CD14-positive monocyte (primary cell): ENCODE measurements around the gene CD46. TPM values are rescaled to one million over a fixed set of nuclear protein-coding genes. Genes with fewer than 3 reads are reported as not detected.

Experiments
- DNase-seq, 3 donors: peaks; one replicate each; pipeline ENCODE4 v3.0.0-alpha.2; 2011 to 2022
- H2AFZ ChIP-seq: 2 replicates; pipeline ENCODE4 v1.6.0; 2012; ENCODE audit warnings: mild to moderate bottlenecking, low read depth, low read length, inconsistent platforms; ENCODE audit not compliant: insufficient read depth, poor library complexity, severe bottlenecking
- H3K27ac ChIP-seq, 2 donors: 1 replicate in 1 of 2; 2 replicates in 1 of 2; pipeline ENCODE4 v1.5.1; 2012 to 2013; ENCODE audit warnings: low read length in 2 of 2, control low read depth in 1 of 2, inconsistent platforms in 1 of 2, low read depth in 1 of 2, mild to moderate bottlenecking in 1 of 2
- H3K27me3 ChIP-seq, 2 donors: one replicate each; pipeline versions ENCODE4 v1.6.0 to v1.6.1; 2011 to 2013; ENCODE audit warnings: low read length in 2 of 2; ENCODE audit not compliant: control insufficient read depth in 2 of 2, insufficient read depth in 2 of 2
- H3K36me3 ChIP-seq, 2 donors: replicated peaks in 1 of 2; 1 replicate in 1 of 2; 2 replicates in 1 of 2; pipeline versions ENCODE4 v1.5.1 to v1.6.1; 2012 to 2013; ENCODE audit warnings: low read length in 2 of 2, control low read depth in 1 of 2, inconsistent platforms in 1 of 2, mild to moderate bottlenecking in 1 of 2; ENCODE audit not compliant: insufficient read depth in 2 of 2, control insufficient read depth in 1 of 2
- H3K4me1 ChIP-seq, 2 donors: 1 replicate in 1 of 2; 2 replicates in 1 of 2; pipeline versions ENCODE4 v1.5.1 to v1.6.1; 2012 to 2013; ENCODE audit warnings: low read length in 2 of 2, control low read depth in 1 of 2, inconsistent platforms in 1 of 2, mild to moderate bottlenecking in 1 of 2, moderate library complexity in 1 of 2; ENCODE audit not compliant: insufficient read depth in 2 of 2, control insufficient read depth in 1 of 2
- H3K4me2 ChIP-seq: replicated peaks from 2 replicates; pipeline ENCODE3; 2012; ENCODE audit warnings: low read length, moderate library complexity, mild to moderate bottlenecking; ENCODE audit not compliant: poor library complexity, severe bottlenecking; ENCODE audit errors: extremely low read depth
- H3K4me3 ChIP-seq, 3 experiments: fragments of 200-600 bp in 1 of 3; sonication (generic) in 1 of 3; replicated peaks in 1 of 3; 1 replicate in 2 of 3; 2 replicates in 1 of 3; pipeline ENCODE4 v1.5.1; 2011 to 2013; ENCODE audit warnings: low read length in 3 of 3, mild to moderate bottlenecking in 3 of 3, control low read depth in 2 of 3, low read depth in 2 of 3, inconsistent platforms in 1 of 3, moderate library complexity in 1 of 3
- H3K79me2 ChIP-seq: 2 replicates; pipeline ENCODE4 v1.6.0; 2012; ENCODE audit warnings: mild to moderate bottlenecking, control low read depth, inconsistent platforms, low read length, moderate library complexity; ENCODE audit not compliant: insufficient read depth
- H3K9ac ChIP-seq: 2 replicates; pipeline ENCODE4 v1.6.0; 2017; ENCODE audit warnings: low read length, mild to moderate bottlenecking; ENCODE audit not compliant: insufficient read depth, poor library complexity, severe bottlenecking
- H3K9me3 ChIP-seq, 2 donors: replicated peaks in 1 of 2; 1 replicate in 1 of 2; 2 replicates in 1 of 2; pipeline versions ENCODE4 v1.5.1 to v1.6.1; 2012 to 2013; ENCODE audit warnings: low read length in 2 of 2, control low read depth in 1 of 2; ENCODE audit not compliant: control insufficient read depth in 1 of 2, insufficient read depth in 1 of 2
- H4K20me1 ChIP-seq: 2 replicates; pipeline ENCODE4 v1.6.0; 2012; ENCODE audit warnings: mild to moderate bottlenecking, low read length, control low read depth, moderate library complexity; ENCODE audit not compliant: insufficient read depth
- H3K27ac Mint-ChIP-seq, 7 donors: one replicate each; pipeline ENCODE4 v1.8.0; 2020; ENCODE audit warnings: mild to moderate bottlenecking in 7 of 7, mixed read lengths in 7 of 7, moderate library complexity in 6 of 7, inconsistent platforms in 2 of 7
- H3K27me3 Mint-ChIP-seq, 3 donors: one replicate each; pipeline ENCODE4 v1.8.0; 2021 to 2022; ENCODE audit warnings: low read depth in 3 of 3, mild to moderate bottlenecking in 3 of 3, mixed read lengths in 3 of 3, moderate library complexity in 3 of 3, inconsistent platforms in 1 of 3
- H3K36me3 Mint-ChIP-seq, 2 donors: one replicate each; pipeline ENCODE4 v1.8.0; 2020; ENCODE audit warnings: mixed read lengths in 2 of 2, inconsistent platforms in 1 of 2, mild to moderate bottlenecking in 1 of 2
- H3K4me1 Mint-ChIP-seq: one replicate; pipeline ENCODE4 v1.8.0; 2020; ENCODE audit warnings: mild to moderate bottlenecking, mixed read lengths
- H3K4me3 Mint-ChIP-seq, 2 donors: one replicate each; pipeline ENCODE4 v1.8.0; 2020; ENCODE audit warnings: mild to moderate bottlenecking in 2 of 2, mixed read lengths in 2 of 2, moderate library complexity in 1 of 2
- H3K9me3 Mint-ChIP-seq, 7 donors: one replicate each; pipeline ENCODE4 v1.8.0; 2020 to 2022; ENCODE audit warnings: mixed read lengths in 7 of 7, mild to moderate bottlenecking in 6 of 7, moderate library complexity in 6 of 7, inconsistent platforms in 2 of 7
- CTCF ChIP-seq: fragments of 200-600 bp; IDR thresholded peaks from one replicate; pipeline ENCODE4 v1.8.0; 2022; ENCODE audit warnings: antibody characterized with exemption, mild to moderate bottlenecking
- WGBS: methylation state at CpG from one replicate; pipeline ENCODE4 v1.1.5; 2013; ENCODE audit warnings: missing lambda C conversion rate; ENCODE audit not compliant: insufficient coverage; 5-methylcytosine and 5-hydroxymethylcytosine counted together
- intact Hi-C, 2 donors: fragments of 100-400 bp; cut with micrococcal nuclease; formaldehyde crosslinking; loops; one replicate each; pipeline versions ENCODE4 v1.15.0 to v1.15.1; 2023
- polyA plus RNA-seq, 3 donors: library from polyadenylated mRNA; depleted of rRNA in 1 of 3; unstranded in 2 of 3; stranded (reverse) in 1 of 3; fragments of 300-500 nt in 2 of 3; fragments of >200 nt in 1 of 3; fragmentation: Illumina TruSeq in 2 of 3; gene quantifications; 1 replicate in 2 of 3; 2 replicates in 1 of 3; pipeline ENCODE4 v1.2.3, GENCODE V29; 2012 to 2021

Gene CD46
- polyA plus RNA-seq, 3 donors: 139 to 259 (median 210) TPM

- TF ChIP-seq CTCF: no peak
- Mint-ChIP-seq H3K9me3 (peaks cover 0 to 2% (median 0%) of the 10 kb centered on the region in 7 donors), H3K36me3 (peaks cover 85 to 89% of the 10 kb centered on the region in 2 donors), H3K27ac (peak overlapping the region in 6 of 7 donors; percentile 26 to 86 (median 76)), H3K4me1 (peaks cover 71% of the 10 kb centered on the region), H3K4me3 (no peak overlapping the region), H3K27me3 (peaks cover 0 to 2% (median 1%) of the 10 kb centered on the region in 3 donors)
- H3K9me3 ChIP-seq: no peaks in the 10 kb centered on the region
- peaks cover 30% of the 10 kb centered on the region for H3K79me2 ChIP-seq
- peaks cover 85% of the 10 kb centered on the region for H4K20me1 ChIP-seq
- DNase-seq: no peak
- H3K27ac ChIP-seq: peak overlapping the region in 1 of 2 donors; percentile 71
- peaks cover 32 to 44% of the 10 kb centered on the region in 2 donors for H3K4me1 ChIP-seq
- no peak overlapping the region for H3K4me3 ChIP-seq
- H3K4me2 ChIP-seq: no peak overlapping the region
- H3K9ac ChIP-seq: no peak overlapping the region
- H3K36me3 ChIP-seq: peaks cover 54 to 92% of the 10 kb centered on the region in 2 donors
- H3K27me3 ChIP-seq: no peaks in the 10 kb centered on the region
- intact Hi-C loops: no loop called here
- WGBS: 84% methylated on average over 4 of the region's 8 CpGs
- no peak overlapping the region for H2AFZ ChIP-seq
Observed at GRCh38 chr1:207815466-207815865, 63.6 kb downstream of the CD46 start.

- Histone ChIP-seq H3K27me3 (no peaks in the 10 kb centered on the region), H3K4me2 (no peak overlapping the region), H3K4me1 (peaks cover 32 to 45% of the 10 kb centered on the region in 2 donors), H3K4me3 (no peak overlapping the region), H3K9me3 (no peaks in the 10 kb centered on the region), H3K27ac (peak overlapping the region in 1 of 2 donors; percentile 71), H3K36me3 (peaks cover 54 to 91% of the 10 kb centered on the region in 2 donors), H2AFZ (no peak overlapping the region), H4K20me1 (peaks cover 87% of the 10 kb centered on the region), H3K79me2 (peaks cover 34% of the 10 kb centered on the region), H3K9ac (no peak overlapping the region)
- H3K27me3 Mint-ChIP-seq: peaks cover 0 to 2% (median 1%) of the 10 kb centered on the region in 3 donors
- DNase-seq: peak; percentile 42 to 88 (median 54)
- intact Hi-C loops: no loop called here
- peaks cover 0 to 2% (median 0%) of the 10 kb centered on the region in 7 donors for H3K9me3 Mint-ChIP-seq
- TF ChIP-seq CTCF: no peak
- H3K4me3 Mint-ChIP-seq: no peak overlapping the region
- H3K4me1 Mint-ChIP-seq: peaks cover 75% of the 10 kb centered on the region
- H3K36me3 Mint-ChIP-seq: peaks cover 85 to 87% of the 10 kb centered on the region in 2 donors
- peak overlapping the region; percentile 27 to 86 (median 77) for H3K27ac Mint-ChIP-seq
- WGBS: 25% methylated on average over 1 of the region's 2 CpGs
Observed at GRCh38 chr1:207815913-207816291, 64.0 kb downstream of the CD46 start.
